ENCODE data around the gene TMIGD1. TPM values are rescaled to one million over a fixed set of nuclear protein-coding genes. Genes with fewer than 3 reads are reported as not detected.

The TMIGD1 gene
- total and polyA plus RNA-seq, 10 of the 15 experiments (the other 5 are each of a cell fraction or from before 2014, with no cell fraction given) = not detected

- POLR2A ChIA-PET = no interaction called here
- Histone ChIP-seq H3K27ac (ENCODE audit: control insufficient read depth, insufficient read depth) (no peak overlapping the region), H3K4me1 (ENCODE audit: control insufficient read depth, insufficient read depth, low read length) (peaks cover 9% of the 10 kb centered on the region), H4K20me1 (ENCODE audit: control insufficient read depth, insufficient read depth) (no peaks in the 10 kb centered on the region), H3K4me2 (ENCODE audit: control insufficient read depth, insufficient read depth) (no peak overlapping the region), H3K4me3 (no peak overlapping the region), H2AFZ (ENCODE audit: control insufficient read depth, low read depth, low read length) (no peak overlapping the region), H3K9me3 (replicated peaks; ENCODE audit: control insufficient read depth, insufficient read depth, low read length) (peaks cover 4% of the 10 kb centered on the region; the same call in 2 of the 3 replicates), H3K79me2 (ENCODE audit: control insufficient read depth, insufficient read depth, low read length) (no peaks in the 10 kb centered on the region), H3K9ac (ENCODE audit: control insufficient read depth, insufficient read depth, low read length) (no peak overlapping the region), H3K36me3 (ENCODE audit: control insufficient read depth in 2 of 2, insufficient read depth in 2 of 2, low read length in 1 of 2) (no peaks in the 10 kb centered on the region), H3K27me3 (replicated peaks in 1 of 2; ENCODE audit: control insufficient read depth in 2 of 2, insufficient read depth in 2 of 2, low read length in 1 of 2) (no peaks in the 10 kb centered on the region)
- DNase-seq (ENCODE audit: low read depth, low spot score) (no peak), ATAC-seq (no peak), FAIRE-seq (no peak)
- no TSS peak for BruUV-seq (replicated peaks)
- intact Hi-C loops (cut with micrococcal nuclease; ENCODE audit: unreplicated experiment) = no loop called here
- SMC1A ChIA-PET (ENCODE audit: uncharacterized antibody, unreplicated experiment) = interaction anchor here (1.1 to 1.2 kb wide), 2 partner anchors 13 to 245 kb away, joined by 3 to 4 read pairs; no protein-coding TSS in a partner anchor
- CTCF ChIA-PET = interaction anchor here (1.3 kb wide), 1 partner anchor 16 kb away, joined by 3 read pairs; no protein-coding TSS in a partner anchor
- TF ChIP-seq KLF5 (IDR thresholded peaks at IDR 0.05; ENCODE audit: partially characterized antibody) (no peak), BRCA1 (IDR thresholded peaks at IDR 0.05; ENCODE audit: low read depth, low read length) (no peak), PML (IDR thresholded peaks at IDR 0.05; ENCODE audit: low read length) (no peak)
- RAD21 ChIA-PET (ENCODE audit: unreplicated experiment) = no interaction called here
- in situ Hi-C loops (cut with MboI) = no loop called here
Observed at GRCh38 chr17:30357476-30357875, 23.6 kb upstream of the TMIGD1 start.

- SMC1A ChIA-PET (ENCODE audit: uncharacterized antibody, unreplicated experiment) = interaction anchor here (0.7 to 1.5 kb wide), 6 partner anchors 9 to 241 kb away, joined by 3 to 11 read pairs (median 4); no protein-coding TSS in a partner anchor
Observed at GRCh38 chr17:30354701-30355100, 20.8 kb upstream of the TMIGD1 start.

More at GRCh38 chr17:30354701-30355100, 20.8 kb upstream of the TMIGD1 start:
- RAD21 ChIA-PET (ENCODE audit: unreplicated experiment) = interaction anchor here (0.9 kb wide), 1 partner anchor 9 kb away, joined by 4 read pairs; no protein-coding TSS in a partner anchor
- no TSS peak for BruUV-seq (replicated peaks)
- TF ChIP-seq FOS (IDR thresholded peaks at IDR 0.05; ENCODE audit: borderline replicate concordance, extremely low read depth, insufficient read length) = no peak
- no peak for TF ChIP-seq SMARCA5 (IDR thresholded peaks at IDR 0.05)
- TF ChIP-seq MLLT1 (IDR thresholded peaks at IDR 0.05) = no peak
- no peak for TF ChIP-seq MYC (IDR thresholded peaks at IDR 0.05; ENCODE audit: insufficient read depth, insufficient read length, insufficient replicate concordance, low read length, severe bottlenecking)
- peak; percentile 73 for TF ChIP-seq JUNB (IDR thresholded peaks at IDR 0.05)
- TF ChIP-seq HDAC2 (IDR thresholded peaks at IDR 0.05) = no peak
- TF ChIP-seq ESRRA (IDR thresholded peaks at IDR 0.05; ENCODE audit: low read length) = no peak
- TF ChIP-seq CHD4 (IDR thresholded peaks at IDR 0.05) = no peak
- peak; percentile 44; the same call in 1 of the 2 replicates for TF ChIP-seq NFIC (IDR thresholded peaks at IDR 0.05; ENCODE audit: low read depth, low read length)
- no peak overlapping the region for H3K27ac ChIP-seq (ENCODE audit: control insufficient read depth, insufficient read depth)
- H4K20me1 ChIP-seq (ENCODE audit: control insufficient read depth, insufficient read depth) = no peaks in the 10 kb centered on the region
- FAIRE-seq (no peak), ATAC-seq (peak; percentile 23; the same call in 2 of the 3 replicates), DNase-seq (ENCODE audit: low read depth, low spot score) (no peak)
- H3K4me2 ChIP-seq (ENCODE audit: control insufficient read depth, insufficient read depth) = no peak overlapping the region
- no peak overlapping the region for H2AFZ ChIP-seq (ENCODE audit: control insufficient read depth, low read depth, low read length)
- intact Hi-C loops (cut with micrococcal nuclease; ENCODE audit: unreplicated experiment) = no loop called here
- no peak overlapping the region for H3K4me3 ChIP-seq
- H3K79me2 ChIP-seq (ENCODE audit: control insufficient read depth, insufficient read depth, low read length) = no peaks in the 10 kb centered on the region
- H3K36me3 ChIP-seq (ENCODE audit: control insufficient read depth in 2 of 2, insufficient read depth in 2 of 2, low read length in 1 of 2) = no peaks in the 10 kb centered on the region
- no peaks in the 10 kb centered on the region; the same call in 2 of the 3 replicates for H3K9me3 ChIP-seq (replicated peaks; ENCODE audit: control insufficient read depth, insufficient read depth, low read length)
- in situ Hi-C loops (cut with MboI) = no loop called here
- CTCF ChIA-PET = interaction anchor here (0.8 to 2.6 kb wide), 8 partner anchors 9 to 467 kb away, joined by 3 to 8 read pairs (median 3); partner anchors contain the start of gene GOSR1
- POLR2A ChIA-PET = interaction anchor here (0.6 kb wide), 1 partner anchor 630 kb away, joined by 3 read pairs; no protein-coding TSS in a partner anchor
- peaks cover 12% of the 10 kb centered on the region for H3K4me1 ChIP-seq (ENCODE audit: control insufficient read depth, insufficient read depth, low read length)
- no peaks in the 10 kb centered on the region for H3K27me3 ChIP-seq (replicated peaks in 1 of 2; ENCODE audit: control insufficient read depth in 2 of 2, insufficient read depth in 2 of 2, low read length in 1 of 2)
- no peak overlapping the region for H3K9ac ChIP-seq (ENCODE audit: control insufficient read depth, insufficient read depth, low read length)

Measured in GM12878 (cell line).